Endodermal cell (in vitro differentiated cells): Measurements from ENCODE around the gene PADI4. TPM values are rescaled to one million over a fixed set of nuclear protein-coding genes. Genes with fewer than 3 reads are reported as not detected.

Experiments used
- DNase-seq: peaks from one replicate; pipeline ENCODE4 v3.0.0-alpha.2; 2017
- H3K27ac ChIP-seq: 2 replicates; pipeline ENCODE4 v1.5.1; 2013; ENCODE audit warnings: mild to moderate bottlenecking, low read depth, low read length, moderate library complexity
- H3K27me3 ChIP-seq: 2 replicates; pipeline ENCODE4 v1.6.1; 2013; ENCODE audit warnings: mild to moderate bottlenecking, low read length, moderate library complexity; ENCODE audit not compliant: insufficient read depth, control insufficient read depth, poor library complexity, severe bottlenecking
- H3K36me3 ChIP-seq: 2 replicates; pipeline ENCODE4 v1.7.0; 2013; ENCODE audit warnings: mild to moderate bottlenecking, low read length, moderate library complexity; ENCODE audit not compliant: control insufficient read depth, insufficient read depth
- H3K4me1 ChIP-seq: one replicate; pipeline ENCODE4 v1.7.0; 2013; ENCODE audit warnings: low read length; ENCODE audit not compliant: control insufficient read depth, insufficient read depth
- H3K4me3 ChIP-seq: 2 replicates; pipeline ENCODE4 v1.5.1; 2013; ENCODE audit warnings: mild to moderate bottlenecking, low read length, moderate library complexity
- H3K9ac ChIP-seq: 2 replicates; pipeline ENCODE4 v1.6.1; 2013; ENCODE audit warnings: mild to moderate bottlenecking, low read length, moderate library complexity; ENCODE audit not compliant: poor library complexity, severe bottlenecking; ENCODE audit errors: extremely low read depth
- H3K9me3 ChIP-seq: 2 replicates; pipeline ENCODE4 v1.6.1; 2013; ENCODE audit warnings: mild to moderate bottlenecking, low read length, moderate library complexity; ENCODE audit not compliant: control insufficient read depth
- H3K27ac Mint-ChIP-seq: 2 replicates; pipeline ENCODE4 v1.8.0; 2020; ENCODE audit warnings: mixed read lengths
- H3K27me3 Mint-ChIP-seq: 2 replicates; pipeline ENCODE4 v1.8.0; 2021; ENCODE audit warnings: mild to moderate bottlenecking, mixed read lengths; ENCODE audit not compliant: insufficient read depth
- H3K36me3 Mint-ChIP-seq: 2 replicates; pipeline ENCODE4 v1.8.0; 2020; ENCODE audit warnings: low read depth, mixed read lengths
- H3K4me1 Mint-ChIP-seq: 2 replicates; pipeline ENCODE4 v1.8.0; 2020; ENCODE audit warnings: mixed read lengths
- H3K4me3 Mint-ChIP-seq: 2 replicates; pipeline ENCODE4 v1.8.0; 2020; ENCODE audit warnings: mild to moderate bottlenecking, moderate library complexity, mixed read lengths
- H3K9me3 Mint-ChIP-seq: 2 replicates; pipeline ENCODE4 v1.8.0; 2020; ENCODE audit warnings: mild to moderate bottlenecking, mixed read lengths
- WGBS, 2 experiments: methylation state at CpG; one replicate each; pipeline versions ENCODE4 v1.1.5 to v1.1.7; 2013; ENCODE audit warnings: missing lambda C conversion rate in 2 of 2, mixed read lengths in 1 of 2; ENCODE audit not compliant: insufficient coverage in 1 of 2, insufficient read length in 1 of 2; 5-methylcytosine and 5-hydroxymethylcytosine counted together
- total RNA-seq, 2 donors: library from RNA; stranded (reverse); fragmentation: NEBNext Ultra II Directional in 1 of 2; extraction: Animal tissue kit (Norgen Biotek cat#: 25700) in 1 of 2; gene quantifications; 2 replicates in 1 of 2; 3 replicates in 1 of 2; pipeline ENCODE4 v1.2.1, GENCODE V29; 2021
- TF ChIP-seq, protein P1 (sequence below): fragments of 200-600 bp; sonication (generic); conservative IDR thresholded peaks from 2 replicates; pipeline ENCODE4 v1.5.0; 2021; ENCODE audit warnings: antibody characterized with exemption, mild to moderate bottlenecking

PADI4 gene
- total RNA-seq, 2 donors from 2014 or later: not detected

DNA sequence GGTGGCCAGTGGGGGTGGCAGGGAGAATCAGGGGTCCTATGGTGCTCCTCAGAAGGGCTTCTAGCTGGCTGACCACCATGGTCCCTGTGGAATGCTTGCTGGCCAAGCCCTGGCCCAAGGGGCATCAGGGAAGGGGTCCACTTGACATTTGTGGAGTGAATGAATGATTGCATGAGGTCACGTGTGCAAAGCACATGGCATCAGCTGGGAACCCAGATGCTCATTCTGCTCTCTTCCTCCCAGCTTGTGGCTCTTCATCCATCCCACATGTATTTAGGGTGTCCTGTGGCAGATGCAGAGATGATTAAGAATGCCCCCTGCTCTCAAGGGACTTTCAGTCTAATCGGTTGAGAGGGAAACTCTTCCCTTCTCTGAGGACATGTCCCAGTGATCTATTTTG lies 27.1 kb upstream of the PADI4 start:
- Mint-ChIP-seq H3K9me3 (no peaks in the 10 kb centered on the region), H3K36me3 (no peaks in the 10 kb centered on the region), H3K4me1 (no peaks in the 10 kb centered on the region), H3K27me3 (no peaks in the 10 kb centered on the region), H3K27ac (no peak overlapping the region), H3K4me3 (no peak overlapping the region)
- H3K4me3 ChIP-seq: no peak overlapping the region
- no peaks in the 10 kb centered on the region for H3K9me3 ChIP-seq
- H3K27ac ChIP-seq: no peak overlapping the region
- WGBS, 2 experiments: 90 to 95% methylated on average over 2 of the region's 2 CpGs
- no peaks in the 10 kb centered on the region for H3K27me3 ChIP-seq
- H3K36me3 ChIP-seq: no peaks in the 10 kb centered on the region
- no peaks in the 10 kb centered on the region for H3K4me1 ChIP-seq
- no peak for DNase-seq
- no peak overlapping the region for H3K9ac ChIP-seq
- TF ChIP-seq, protein P1, sequence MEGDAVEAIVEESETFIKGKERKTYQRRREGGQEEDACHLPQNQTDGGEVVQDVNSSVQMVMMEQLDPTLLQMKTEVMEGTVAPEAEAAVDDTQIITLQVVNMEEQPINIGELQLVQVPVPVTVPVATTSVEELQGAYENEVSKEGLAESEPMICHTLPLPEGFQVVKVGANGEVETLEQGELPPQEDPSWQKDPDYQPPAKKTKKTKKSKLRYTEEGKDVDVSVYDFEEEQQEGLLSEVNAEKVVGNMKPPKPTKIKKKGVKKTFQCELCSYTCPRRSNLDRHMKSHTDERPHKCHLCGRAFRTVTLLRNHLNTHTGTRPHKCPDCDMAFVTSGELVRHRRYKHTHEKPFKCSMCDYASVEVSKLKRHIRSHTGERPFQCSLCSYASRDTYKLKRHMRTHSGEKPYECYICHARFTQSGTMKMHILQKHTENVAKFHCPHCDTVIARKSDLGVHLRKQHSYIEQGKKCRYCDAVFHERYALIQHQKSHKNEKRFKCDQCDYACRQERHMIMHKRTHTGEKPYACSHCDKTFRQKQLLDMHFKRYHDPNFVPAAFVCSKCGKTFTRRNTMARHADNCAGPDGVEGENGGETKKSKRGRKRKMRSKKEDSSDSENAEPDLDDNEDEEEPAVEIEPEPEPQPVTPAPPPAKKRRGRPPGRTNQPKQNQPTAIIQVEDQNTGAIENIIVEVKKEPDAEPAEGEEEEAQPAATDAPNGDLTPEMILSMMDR: no peak

DNA sequence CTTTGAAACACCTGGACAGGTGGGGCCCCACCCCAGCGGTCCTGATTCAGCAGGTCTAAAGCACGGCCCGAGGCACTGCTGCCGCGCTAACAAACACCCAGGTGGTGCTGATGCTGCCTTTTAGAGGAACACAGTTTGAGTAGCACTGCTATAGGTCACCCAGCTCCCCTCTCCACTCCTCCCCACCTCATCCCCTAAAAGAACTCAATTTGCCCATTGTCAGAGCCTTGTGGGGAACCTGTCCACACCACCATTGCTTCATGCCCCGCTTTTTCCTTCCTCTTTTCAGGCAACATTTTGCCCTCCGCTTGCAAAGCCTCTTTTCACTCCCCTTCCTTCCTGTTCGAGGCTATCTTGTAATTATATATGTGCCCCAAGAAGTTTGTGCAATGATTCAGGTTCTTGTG lies 26.2 kb upstream of the PADI4 start:
- no peaks in the 10 kb centered on the region for H3K9me3 ChIP-seq
- H3K27me3 Mint-ChIP-seq: no peaks in the 10 kb centered on the region
- TF ChIP-seq, protein P1: no peak
- DNase-seq: no peak
- H3K4me1 ChIP-seq: no peaks in the 10 kb centered on the region
- H3K36me3 ChIP-seq: no peaks in the 10 kb centered on the region
- H3K4me3 Mint-ChIP-seq: no peak overlapping the region
- no peak overlapping the region for H3K27ac ChIP-seq
- H3K9me3 Mint-ChIP-seq: no peaks in the 10 kb centered on the region
- H3K4me1 Mint-ChIP-seq: no peaks in the 10 kb centered on the region
- H3K27ac Mint-ChIP-seq: no peak overlapping the region
- H3K9ac ChIP-seq: no peak overlapping the region
- WGBS, 2 experiments: 85 to 100% methylated on average over 5 to 8 of the region's 8 CpGs
- no peaks in the 10 kb centered on the region for H3K27me3 ChIP-seq
- H3K36me3 Mint-ChIP-seq: no peaks in the 10 kb centered on the region
- no peak overlapping the region for H3K4me3 ChIP-seq

DNA sequence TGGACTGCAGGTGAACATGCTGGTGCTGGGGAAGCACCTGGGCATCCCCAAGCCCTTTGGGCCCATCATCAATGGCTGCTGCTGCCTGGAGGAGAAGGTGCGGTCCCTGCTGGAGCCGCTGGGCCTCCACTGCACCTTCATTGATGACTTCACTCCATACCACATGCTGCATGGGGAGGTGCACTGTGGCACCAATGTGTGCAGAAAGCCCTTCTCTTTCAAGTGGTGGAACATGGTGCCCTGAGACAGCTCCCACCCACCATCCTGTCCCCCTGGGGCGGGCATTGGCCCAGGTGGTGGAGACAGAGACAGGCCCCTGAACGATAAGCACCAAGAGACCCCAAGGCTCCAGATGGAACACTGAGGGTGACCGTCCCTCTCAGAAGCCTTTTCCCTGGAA lies 25.2 kb upstream of the PADI4 start:
- Histone ChIP-seq H3K27ac (no peak overlapping the region), H3K9me3 (no peaks in the 10 kb centered on the region), H3K4me3 (no peak overlapping the region), H3K4me1 (no peaks in the 10 kb centered on the region), H3K27me3 (no peaks in the 10 kb centered on the region), H3K9ac (no peak overlapping the region), H3K36me3 (no peaks in the 10 kb centered on the region)
- no peaks in the 10 kb centered on the region for H3K36me3 Mint-ChIP-seq
- H3K27me3 Mint-ChIP-seq: no peaks in the 10 kb centered on the region
- H3K4me3 Mint-ChIP-seq: no peak overlapping the region
- TF ChIP-seq, protein P1: no peak
- no peak for DNase-seq
- no peaks in the 10 kb centered on the region for H3K4me1 Mint-ChIP-seq
- H3K9me3 Mint-ChIP-seq: no peaks in the 10 kb centered on the region
- no peak overlapping the region for H3K27ac Mint-ChIP-seq
- 87 to 94% methylated on average over 2 to 5 of the region's 5 CpGs for WGBS, 2 experiments
